HepG2 (cell line): ENCODE data around the gene HYAL1. TPM values are rescaled to one million over a fixed set of nuclear protein-coding genes. Genes with fewer than 3 reads are reported as not detected.

Experiments
- CSRNP2 ChIP-seq: sonication (generic); formaldehyde crosslinking; conservative IDR thresholded peaks from 2 replicates; pipeline ENCODE4 v1.8.0; 2022; ENCODE audit warnings: low read depth, missing genetic modification reagents
- FOXO1 ChIP-seq: sonication (generic); formaldehyde crosslinking; IDR thresholded peaks from 2 replicates; pipeline ENCODE4 v1.4.0; 2020; ENCODE audit warnings: missing genetic modification reagents
- KDM1A ChIP-seq: IDR thresholded peaks from 2 replicates; pipeline ENCODE4 v1.6.1; 2016; ENCODE audit warnings: missing compliant biosample characterization
- MTA1 ChIP-seq: sonication (generic); formaldehyde crosslinking; IDR thresholded peaks from 2 replicates; pipeline ENCODE4 v1.4.0; 2020; ENCODE audit warnings: missing genetic modification reagents, mild to moderate bottlenecking, borderline replicate concordance
- NCOR1 ChIP-seq: fragments of 200-600 bp; sonication (generic); IDR thresholded peaks from 2 replicates; pipeline ENCODE4 v1.7.0; 2017; ENCODE audit warnings: antibody characterized with exemption, low read length, borderline replicate concordance
- PPARG ChIP-seq: conservative IDR thresholded peaks from 2 replicates; pipeline ENCODE4 v1.6.1; 2016; ENCODE audit warnings: missing biosample characterization, missing genetic modification reagents
- SIX4 ChIP-seq: sonication (generic); formaldehyde crosslinking; IDR thresholded peaks from 2 replicates; pipeline ENCODE4 v1.4.0; 2020; ENCODE audit warnings: missing genetic modification reagents
- SNAPC5 ChIP-seq: sonication (generic); formaldehyde crosslinking; IDR thresholded peaks from 2 replicates; pipeline ENCODE4 v1.8.1; 2023; ENCODE audit warnings: mild to moderate bottlenecking, missing genetic modification reagents, borderline replicate concordance
- TEAD2 ChIP-seq: sonication (generic); formaldehyde crosslinking; IDR thresholded peaks from 2 replicates; pipeline ENCODE4 v1.9.0; 2021; ENCODE audit warnings: missing genetic modification reagents
- ZBTB7B ChIP-seq: sonication (generic); formaldehyde crosslinking; IDR thresholded peaks from 2 replicates; pipeline ENCODE4 v1.4.0; 2020; ENCODE audit warnings: missing genetic modification reagents
- ZFP37 ChIP-seq: sonication (generic); formaldehyde crosslinking; IDR thresholded peaks from 2 replicates; pipeline ENCODE4 v1.4.0; 2020; ENCODE audit warnings: missing genetic modification reagents, borderline replicate concordance
- ZNF12 ChIP-seq: sonication (generic); formaldehyde crosslinking; IDR thresholded peaks from 2 replicates; pipeline ENCODE4 v1.5.0; 2020; ENCODE audit warnings: missing genetic modification reagents
- ZNF230 ChIP-seq: sonication (generic); formaldehyde crosslinking; IDR thresholded peaks from 2 replicates; pipeline ENCODE4 v1.4.0; 2020; ENCODE audit warnings: mild to moderate bottlenecking, missing genetic modification reagents
- ZNF234 ChIP-seq: sonication (generic); formaldehyde crosslinking; conservative IDR thresholded peaks from 2 replicates; pipeline ENCODE4 v1.5.1; 2020; ENCODE audit warnings: mild to moderate bottlenecking, missing genetic modification reagents
- ZNF275 ChIP-seq: sonication (generic); formaldehyde crosslinking; IDR thresholded peaks from 2 replicates; pipeline ENCODE4 v1.8.0; 2022; ENCODE audit warnings: missing genetic modification reagents, mild to moderate bottlenecking, inconsistent platforms, borderline replicate concordance
- ZNF550 ChIP-seq: sonication (generic); formaldehyde crosslinking; IDR thresholded peaks from 2 replicates; pipeline ENCODE4 v1.4.0; 2020; ENCODE audit warnings: mild to moderate bottlenecking, missing genetic modification reagents, borderline replicate concordance
- ZNF556 ChIP-seq: sonication (generic); formaldehyde crosslinking; IDR thresholded peaks from 2 replicates; pipeline ENCODE4 v1.4.0; 2020; ENCODE audit warnings: mild to moderate bottlenecking, missing genetic modification reagents, borderline replicate concordance
- ZNF646 ChIP-seq: sonication (generic); formaldehyde crosslinking; IDR thresholded peaks from 2 replicates; pipeline ENCODE4 v1.9.0; 2021; ENCODE audit warnings: mild to moderate bottlenecking, missing genetic modification reagents
- ZNF740 ChIP-seq: sonication (generic); formaldehyde crosslinking; IDR thresholded peaks from 2 replicates; pipeline ENCODE4 v1.4.0; 2020; ENCODE audit warnings: missing genetic modification reagents
- ZNF75D ChIP-seq: sonication (generic); formaldehyde crosslinking; IDR thresholded peaks from 2 replicates; pipeline ENCODE4 v1.8.1; 2023; ENCODE audit warnings: missing genetic modification reagents, mild to moderate bottlenecking, borderline replicate concordance
- polyA plus RNA-seq, 8 experiments: library from polyadenylated mRNA; depleted of rRNA in 3 of 8; stranded (reverse) in 7 of 8; unstranded in 1 of 8; fragments of >200 nt; fragmentation: Illumina TruSeq in 4 of 8; extraction: Trizol in 4 of 8; gene quantifications; 2 replicates each; pipeline versions ENCODE4 v1.2.1 to v1.2.3, GENCODE V29; 2011 to 2016; ENCODE audit warnings: low read depth in 4 of 8, missing spikeins in 1 of 8, mixed read lengths in 1 of 8; ENCODE audit not compliant: insufficient read depth in 1 of 8
- total RNA-seq, 5 experiments: library from RNA; depleted of rRNA; stranded (reverse); fragments of >200 nt; fragmentation: Illumina TruSeq; extraction: Trizol; gene quantifications; 2 replicates each; pipeline ENCODE4 v1.2.3, GENCODE V29; 2016; ENCODE audit warnings: low read depth in 1 of 5

The HYAL1 gene
- total and polyA plus RNA-seq, 2 of the 13 experiments (the other 11 are each of a cell fraction or from before 2014, with no cell fraction given) = 76.5 to 193 TPM

- no peak for TF ChIP-seq ZNF646 (CRISPR knock-in tag)
- TF ChIP-seq ZNF230 (CRISPR knock-in tag) = 0 out of 2 replicates have a peak, but pooled peaks have one; percentile 64
- no peak for TF ChIP-seq ZNF234
- no peak for TF ChIP-seq ZNF556 (CRISPR knock-in tag)
- no peak for TF ChIP-seq CSRNP2 (CRISPR knock-in tag)
- TF ChIP-seq SNAPC5 = no peak
- 0 out of 2 replicates have a peak, but pooled peaks have one; percentile 71 for TF ChIP-seq ZNF275 (CRISPR knock-in tag)
- TF ChIP-seq PPARG (CRISPR knock-in tag) = 0 out of 2 replicates have a peak, but pooled peaks have one; percentile 13
- TF ChIP-seq KDM1A (CRISPR knock-in tag) = no peak
- no peak for TF ChIP-seq ZBTB7B
- no peak for TF ChIP-seq ZNF12
- TF ChIP-seq MTA1 (CRISPR knock-in tag) = peak; percentile 59; the same call in 1 of the 2 replicates
- 0 out of 2 replicates have a peak, but pooled peaks have one; percentile 39 for TF ChIP-seq FOXO1
- no peak for TF ChIP-seq TEAD2
- no peak for TF ChIP-seq ZNF740
- no peak for TF ChIP-seq ZNF550
- TF ChIP-seq ZNF75D (CRISPR knock-in tag) = no peak
- TF ChIP-seq ZFP37 (CRISPR knock-in tag) = no peak
- no peak for TF ChIP-seq NCOR1
- no peak for TF ChIP-seq SIX4
Measured at GRCh38 chr3:50327943-50328691, 24.7 kb upstream of the HYAL1 start, which contains the start of gene TUSC2 (continued).
